ENCODE results near the gene STIM2.

The STIM2 gene

GRCh38 chr4:26871611-26872010 is 11.0 kb downstream of the STIM2 start:
- Histone ChIP-seq H3K27me3 (ENCODE audit: insufficient read depth, low read length) (no peaks in the 10 kb centered on the region), H4K12ac (ENCODE audit: low read depth, low read length) (no peak overlapping the region), H3K23ac (ENCODE audit: low read length) (no peak overlapping the region), H3K4me1 (ENCODE audit: control insufficient read depth in 1 of 2, insufficient read depth in 2 of 2, low read length in 2 of 2) (peaks cover 0 to 2% of the 10 kb centered on the region in 2 experiments), H2AFZ (ENCODE audit: insufficient read depth, low read length, poor library complexity) (no peak overlapping the region), H3K79me2 (ENCODE audit: control insufficient read depth, insufficient read depth, low read length, poor library complexity) (no peaks in the 10 kb centered on the region), H3K18ac (ENCODE audit: low read length) (no peak overlapping the region), H4K91ac (ENCODE audit: low read depth, low read length) (no peak overlapping the region), H3K36me3 (ENCODE audit: control insufficient read depth in 1 of 2, insufficient read depth in 2 of 2, low read length in 2 of 2) (no peaks in the 10 kb centered on the region), H3K9ac (ENCODE audit: low read length) (no peak overlapping the region), H2BK12ac (ENCODE audit: low read length) (no peak overlapping the region), H3K4me3 (ENCODE audit: low read depth, low read length) (no peak overlapping the region), H3K14ac (ENCODE audit: low read length) (no peak overlapping the region), H4K8ac (ENCODE audit: low read depth, low read length) (no peak overlapping the region), H3K4ac (ENCODE audit: low read depth, low read length) (no peak overlapping the region), H2BK120ac (ENCODE audit: insufficient read depth, low read length, poor library complexity) (no peak overlapping the region), H2AK5ac (ENCODE audit: low read length) (no peak overlapping the region), H3K27ac (ENCODE audit: low read depth, low read length) (no peak overlapping the region), H3K4me2 (ENCODE audit: low read length) (no peak overlapping the region), H3K9me3 (ENCODE audit: insufficient read depth, low read depth, low read length) (no peaks in the 10 kb centered on the region), H3K79me1 (ENCODE audit: low read length) (no peaks in the 10 kb centered on the region), H2BK5ac (ENCODE audit: low read depth, low read length, poor library complexity) (no peak overlapping the region)
- peak; percentile 83 to 91 for DNase-seq
- WGBS (ENCODE audit: extremely low coverage, insufficient coverage, insufficient read length) = no CpG with 5 or more reads among the region's 3 CpGs

DNA sequence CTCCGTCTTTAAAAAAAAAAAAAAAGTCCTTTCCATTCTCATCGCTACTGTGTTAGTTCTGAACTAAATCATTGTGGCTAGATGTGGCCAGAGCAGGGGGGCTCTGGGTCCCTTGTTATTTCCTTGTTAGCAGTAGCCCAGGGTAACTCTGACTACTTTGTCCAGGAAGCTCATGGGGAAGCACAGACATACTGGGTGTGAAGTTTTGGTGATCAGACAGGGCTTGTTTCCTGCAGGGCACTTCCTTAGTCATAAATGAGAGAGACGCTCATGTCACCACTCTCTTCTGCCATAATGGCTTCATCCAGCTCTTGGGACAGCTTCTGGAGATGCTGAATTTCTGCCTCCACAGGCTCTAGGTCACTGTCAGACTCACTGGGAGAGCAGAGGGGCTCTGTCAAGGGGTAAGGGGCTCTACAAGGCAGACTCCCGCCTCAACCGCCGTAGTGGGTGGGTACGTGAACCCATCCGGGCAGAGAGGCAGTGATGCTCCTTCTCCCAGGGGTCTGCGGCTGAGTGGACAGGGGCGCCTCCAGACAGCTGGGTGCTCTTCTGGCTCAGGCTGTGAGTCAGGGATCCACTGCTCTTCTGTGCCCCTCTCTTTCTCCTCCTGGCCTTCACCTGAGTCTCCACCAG is 12.9 kb downstream of the STIM2 start:
- no peak overlapping the region for H4K12ac ChIP-seq (ENCODE audit: low read depth, low read length)
- DNase-seq = no peak
- H3K18ac ChIP-seq (ENCODE audit: low read length) = no peak overlapping the region
- H3K79me2 ChIP-seq (ENCODE audit: control insufficient read depth, insufficient read depth, low read length, poor library complexity) = no peaks in the 10 kb centered on the region
- no peak overlapping the region for H2AFZ ChIP-seq (ENCODE audit: insufficient read depth, low read length, poor library complexity)
- no peak overlapping the region for H2BK12ac ChIP-seq (ENCODE audit: low read length)
- peaks cover 0 to 2% of the 10 kb centered on the region in 2 experiments for H3K4me1 ChIP-seq (ENCODE audit: control insufficient read depth in 1 of 2, insufficient read depth in 2 of 2, low read length in 2 of 2)
- H3K4ac ChIP-seq (ENCODE audit: low read depth, low read length) = no peak overlapping the region
- no peaks in the 10 kb centered on the region for H3K9me3 ChIP-seq (ENCODE audit: insufficient read depth, low read depth, low read length)
- no peak overlapping the region for H3K27ac ChIP-seq (ENCODE audit: low read depth, low read length)
- no peak overlapping the region for H3K9ac ChIP-seq (ENCODE audit: low read length)
- H4K91ac ChIP-seq (ENCODE audit: low read depth, low read length) = no peak overlapping the region
- no peaks in the 10 kb centered on the region for H3K79me1 ChIP-seq (ENCODE audit: low read length)
- no peak overlapping the region for H3K14ac ChIP-seq (ENCODE audit: low read length)
- no peak overlapping the region for H4K8ac ChIP-seq (ENCODE audit: low read depth, low read length)
- H2BK120ac ChIP-seq (ENCODE audit: insufficient read depth, low read length, poor library complexity) = no peak overlapping the region
- no peak overlapping the region for H3K23ac ChIP-seq (ENCODE audit: low read length)
- no peaks in the 10 kb centered on the region for H3K36me3 ChIP-seq (ENCODE audit: control insufficient read depth in 1 of 2, insufficient read depth in 2 of 2, low read length in 2 of 2)
- no peak overlapping the region for H3K4me3 ChIP-seq (ENCODE audit: low read depth, low read length)
- H2BK5ac ChIP-seq (ENCODE audit: low read depth, low read length, poor library complexity) = no peak overlapping the region
- no peak overlapping the region for H3K4me2 ChIP-seq (ENCODE audit: low read length)
- WGBS (ENCODE audit: extremely low coverage, insufficient coverage, insufficient read length) = no CpG with 5 or more reads among the region's 10 CpGs
- H3K27me3 ChIP-seq (ENCODE audit: insufficient read depth, low read length) = no peaks in the 10 kb centered on the region
- H2AK5ac ChIP-seq (ENCODE audit: low read length) = no peak overlapping the region

DNA sequence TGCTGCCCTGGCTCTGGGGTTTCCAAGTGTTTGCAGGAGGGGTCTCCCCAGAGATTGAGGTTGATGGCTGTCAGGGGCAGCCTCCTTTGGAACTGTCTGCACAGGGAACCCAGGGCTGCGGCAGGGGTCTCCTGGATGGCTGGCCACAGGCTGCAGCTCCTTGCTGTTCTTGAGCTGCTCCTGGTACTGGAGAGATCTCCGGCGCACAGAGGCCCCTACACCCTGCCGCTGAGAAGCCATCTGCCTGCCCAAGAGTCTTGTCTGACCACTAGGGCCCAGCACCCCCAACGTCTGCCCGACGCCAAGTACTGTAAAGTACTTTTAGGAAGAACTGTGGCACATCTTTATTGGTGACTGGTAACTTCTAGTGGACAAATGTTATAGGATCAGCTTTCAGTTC is 13.5 kb downstream of the STIM2 start:
- Histone ChIP-seq H3K4me1 (ENCODE audit: control insufficient read depth in 1 of 2, insufficient read depth in 2 of 2, low read length in 2 of 2) (peaks cover 0 to 2% of the 10 kb centered on the region in 2 experiments), H3K4me2 (ENCODE audit: low read length) (no peak overlapping the region), H3K4ac (ENCODE audit: low read depth, low read length) (no peak overlapping the region), H3K79me1 (ENCODE audit: low read length) (no peaks in the 10 kb centered on the region), H3K27me3 (ENCODE audit: insufficient read depth, low read length) (no peaks in the 10 kb centered on the region), H2BK12ac (ENCODE audit: low read length) (no peak overlapping the region), H3K14ac (ENCODE audit: low read length) (no peak overlapping the region), H3K36me3 (ENCODE audit: control insufficient read depth in 1 of 2, insufficient read depth in 2 of 2, low read length in 2 of 2) (no peaks in the 10 kb centered on the region), H4K91ac (ENCODE audit: low read depth, low read length) (no peak overlapping the region), H3K27ac (ENCODE audit: low read depth, low read length) (no peak overlapping the region), H4K8ac (ENCODE audit: low read depth, low read length) (no peak overlapping the region), H4K12ac (ENCODE audit: low read depth, low read length) (no peak overlapping the region), H2BK5ac (ENCODE audit: low read depth, low read length, poor library complexity) (no peak overlapping the region), H2AK5ac (ENCODE audit: low read length) (no peak overlapping the region), H2BK120ac (ENCODE audit: insufficient read depth, low read length, poor library complexity) (no peak overlapping the region), H3K79me2 (ENCODE audit: control insufficient read depth, insufficient read depth, low read length, poor library complexity) (no peaks in the 10 kb centered on the region), H3K18ac (ENCODE audit: low read length) (no peak overlapping the region), H2AFZ (ENCODE audit: insufficient read depth, low read length, poor library complexity) (no peak overlapping the region), H3K23ac (ENCODE audit: low read length) (no peak overlapping the region), H3K9me3 (ENCODE audit: insufficient read depth, low read depth, low read length) (no peaks in the 10 kb centered on the region), H3K9ac (ENCODE audit: low read length) (no peak overlapping the region), H3K4me3 (ENCODE audit: low read depth, low read length) (no peak overlapping the region)
- no CpG with 5 or more reads among the region's 7 CpGs for WGBS (ENCODE audit: extremely low coverage, insufficient coverage, insufficient read length)
- DNase-seq = no peak

DNA sequence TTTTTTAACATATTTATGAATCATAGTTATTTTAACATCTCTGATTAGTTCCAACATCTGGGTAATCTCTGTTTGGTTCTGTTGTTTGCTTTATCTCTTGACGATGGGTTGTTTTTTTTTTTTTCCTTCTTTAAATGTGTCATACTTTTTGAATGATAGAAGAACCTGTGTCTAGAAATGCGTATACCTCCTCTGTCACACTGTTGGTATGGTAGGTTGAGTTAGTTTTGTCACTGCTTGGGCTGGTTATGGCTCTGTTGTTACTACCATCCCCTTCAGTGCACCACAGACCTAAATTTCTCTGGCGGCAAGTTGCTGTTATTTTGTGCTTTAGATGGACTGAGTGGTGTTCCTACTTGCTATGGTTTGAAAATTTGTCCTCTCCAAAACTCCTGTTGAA is 16.8 kb downstream of the STIM2 start:
- Histone ChIP-seq H3K14ac (ENCODE audit: low read length) (no peak overlapping the region), H3K9me3 (ENCODE audit: insufficient read depth, low read depth, low read length) (no peaks in the 10 kb centered on the region), H4K8ac (ENCODE audit: low read depth, low read length) (no peak overlapping the region), H3K79me2 (ENCODE audit: control insufficient read depth, insufficient read depth, low read length, poor library complexity) (no peaks in the 10 kb centered on the region), H2AK5ac (ENCODE audit: low read length) (no peak overlapping the region), H2AFZ (ENCODE audit: insufficient read depth, low read length, poor library complexity) (no peak overlapping the region), H3K36me3 (ENCODE audit: control insufficient read depth in 1 of 2, insufficient read depth in 2 of 2, low read length in 2 of 2) (no peaks in the 10 kb centered on the region), H3K4me2 (ENCODE audit: low read length) (no peak overlapping the region), H4K91ac (ENCODE audit: low read depth, low read length) (no peak overlapping the region), H3K4me3 (ENCODE audit: low read depth, low read length) (no peak overlapping the region), H3K9ac (ENCODE audit: low read length) (no peak overlapping the region), H2BK5ac (ENCODE audit: low read depth, low read length, poor library complexity) (no peak overlapping the region), H3K4ac (ENCODE audit: low read depth, low read length) (no peak overlapping the region), H2BK120ac (ENCODE audit: insufficient read depth, low read length, poor library complexity) (no peak overlapping the region), H3K27ac (ENCODE audit: low read depth, low read length) (no peak overlapping the region), H3K18ac (ENCODE audit: low read length) (no peak overlapping the region), H3K27me3 (ENCODE audit: insufficient read depth, low read length) (no peaks in the 10 kb centered on the region), H4K12ac (ENCODE audit: low read depth, low read length) (no peak overlapping the region), H3K4me1 (ENCODE audit: control insufficient read depth in 1 of 2, insufficient read depth in 2 of 2, low read length in 2 of 2) (no peaks in the 10 kb centered on the region), H3K23ac (ENCODE audit: low read length) (no peak overlapping the region), H3K79me1 (ENCODE audit: low read length) (no peaks in the 10 kb centered on the region), H2BK12ac (ENCODE audit: low read length) (no peak overlapping the region)
- no CpG with 5 or more reads among the region's 3 CpGs for WGBS (ENCODE audit: extremely low coverage, insufficient coverage, insufficient read length)
- DNase-seq = no peak
